ENCODE measurements around the gene POLG.
"Not testable (repeated sequence)": the region's sequence is repeated elsewhere in the genome, so short reads cannot be mapped to it uniquely, and the experiment has no call there.

POLG gene

GRCh38 chr15:89323825-89324224 lies 10.8 kb downstream of the POLG start:
- DNase-seq = no peak

DNA sequence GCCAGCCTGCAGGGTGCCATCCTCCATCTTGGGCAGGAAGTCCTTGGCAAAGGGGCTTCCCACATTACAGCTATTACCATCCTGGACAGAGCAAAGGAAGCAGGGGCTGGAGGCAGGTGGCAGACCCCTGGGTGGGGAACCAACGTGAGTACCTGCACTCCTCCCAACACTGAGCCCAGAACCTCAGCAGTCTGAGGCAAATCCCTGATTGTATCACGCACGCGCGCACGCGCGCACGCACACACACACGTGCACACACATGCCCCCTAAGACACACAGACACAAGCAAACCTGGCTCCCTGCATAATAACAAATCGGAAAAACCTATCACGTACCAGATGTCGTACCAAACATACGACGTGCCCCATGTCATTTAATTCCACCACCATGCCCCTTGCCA lies 11.8 kb downstream of the POLG start:
- no peak for DNase-seq

DNA sequence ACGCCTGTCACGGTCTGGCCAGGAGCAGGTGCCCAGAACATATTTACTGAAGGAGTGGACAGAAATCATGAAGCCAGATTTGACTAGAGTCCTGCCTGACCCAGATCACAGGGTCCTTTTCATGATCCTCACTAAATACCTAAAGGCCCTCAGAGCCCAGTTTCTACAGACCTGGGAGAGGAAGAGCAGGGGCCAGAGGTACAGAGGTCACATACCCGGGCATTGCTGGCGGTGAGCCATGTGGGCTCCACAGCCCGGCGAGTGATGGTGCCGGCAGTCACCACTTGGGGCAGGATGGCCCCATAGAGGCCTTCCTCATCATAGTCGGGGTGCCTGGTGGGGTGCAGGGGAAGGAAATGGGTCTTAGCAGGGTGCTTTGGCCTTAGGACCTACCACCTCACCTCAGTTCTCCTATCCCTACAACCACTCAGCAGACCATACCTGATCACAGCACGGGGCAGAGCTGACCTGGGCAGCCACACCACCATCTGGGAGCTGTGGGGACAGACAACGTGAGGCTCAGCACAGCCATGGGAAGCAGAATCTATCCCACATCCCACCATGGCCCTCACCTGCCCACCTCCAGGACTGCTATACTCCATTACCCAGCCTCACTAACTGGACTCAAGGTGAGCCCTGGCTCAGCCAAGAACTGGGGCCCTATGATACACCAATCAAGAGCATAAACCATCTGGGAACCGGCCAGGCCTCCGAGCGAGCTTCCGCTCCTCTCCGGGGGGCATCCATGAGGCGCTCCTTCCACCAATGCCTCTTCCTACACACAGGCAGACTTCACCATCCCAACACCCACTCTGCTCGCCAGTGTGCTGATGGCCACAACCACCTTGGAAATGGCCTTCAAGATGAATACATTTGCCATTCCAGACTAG lies 12.9 kb downstream of the POLG start:
- no peak for DNase-seq

- DNase-seq = no peak
These were observed 14.4 kb downstream of the POLG start for GRCh38 chr15:89320200-89320599.

GRCh38 chr15:89319678-89320077 lies 14.9 kb downstream of the POLG start:
- DNase-seq = no peak

DNA sequence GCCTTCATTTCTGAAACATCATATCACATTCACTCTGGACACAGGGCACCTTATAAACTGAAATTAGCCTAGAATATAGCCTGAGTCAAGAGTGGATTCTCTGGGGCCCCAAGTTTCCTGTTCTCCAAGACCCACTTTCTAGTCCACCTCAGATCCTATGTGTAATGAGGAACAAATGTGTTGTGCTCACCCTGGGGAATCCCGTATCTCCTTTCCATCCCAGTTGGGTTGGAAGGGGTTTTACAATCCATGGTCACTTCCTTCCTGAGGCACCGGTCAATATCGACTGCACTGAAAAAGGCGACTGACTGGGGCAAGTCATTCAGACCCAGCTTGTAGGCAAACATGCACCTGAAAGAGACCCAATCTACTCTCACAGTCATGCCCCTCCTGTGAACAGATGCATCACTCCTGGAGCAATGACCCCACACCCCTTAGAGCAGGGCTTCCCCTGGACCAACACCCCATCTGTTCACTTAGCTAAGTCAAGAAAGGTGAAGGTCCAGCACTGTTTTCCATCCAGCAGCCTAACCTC lies 17.4 kb downstream of the POLG start:
- DNase-seq = no peak

DNA sequence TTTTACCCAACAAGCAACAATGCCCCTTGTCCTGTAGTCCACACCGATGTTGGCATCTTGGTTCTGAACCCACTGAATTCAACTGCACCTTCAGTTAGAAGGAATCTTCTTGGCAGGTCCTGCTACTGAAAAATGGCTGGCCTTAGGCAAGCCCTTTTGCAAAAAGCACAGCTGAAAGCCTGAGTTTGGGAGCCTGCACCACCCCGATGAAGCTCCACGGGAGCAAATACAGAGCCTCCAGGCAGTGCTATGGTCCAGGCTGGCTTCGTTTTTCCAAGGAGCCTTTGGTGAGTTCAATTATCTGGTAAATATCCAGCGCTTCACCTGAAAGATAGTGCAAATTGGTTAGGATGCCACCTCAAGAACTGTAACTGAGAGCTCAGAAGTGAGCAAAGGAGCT lies 18.1 kb downstream of the POLG start:
- DNase-seq = no peak

- DNase-seq = no peak
These were observed 19.2 kb downstream of the POLG start for GRCh38 chr15:89315375-89315929.

DNA sequence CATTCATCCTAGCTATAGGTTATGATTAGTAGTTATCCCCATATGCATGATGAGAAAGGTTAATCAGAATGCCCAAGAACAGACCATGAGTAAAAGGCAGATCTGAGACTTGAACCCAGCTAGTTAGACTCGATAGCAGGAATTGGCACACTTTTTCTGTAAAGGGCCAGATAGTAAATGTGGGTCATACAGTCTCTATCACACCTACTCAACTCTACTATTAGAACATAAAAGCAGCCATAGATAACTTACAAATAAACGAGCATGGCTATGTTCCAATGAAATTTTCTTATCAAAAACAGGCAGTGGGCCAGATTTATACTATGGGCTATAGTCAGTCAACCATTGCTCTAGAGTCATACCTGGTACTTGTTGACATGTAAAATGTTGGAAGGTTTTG lies 24.6 kb downstream of the POLG start:
- no peak for DNase-seq

- DNase-seq = no peak
These were observed 26.4 kb downstream of the POLG start for GRCh38 chr15:89308236-89308635.

DNA sequence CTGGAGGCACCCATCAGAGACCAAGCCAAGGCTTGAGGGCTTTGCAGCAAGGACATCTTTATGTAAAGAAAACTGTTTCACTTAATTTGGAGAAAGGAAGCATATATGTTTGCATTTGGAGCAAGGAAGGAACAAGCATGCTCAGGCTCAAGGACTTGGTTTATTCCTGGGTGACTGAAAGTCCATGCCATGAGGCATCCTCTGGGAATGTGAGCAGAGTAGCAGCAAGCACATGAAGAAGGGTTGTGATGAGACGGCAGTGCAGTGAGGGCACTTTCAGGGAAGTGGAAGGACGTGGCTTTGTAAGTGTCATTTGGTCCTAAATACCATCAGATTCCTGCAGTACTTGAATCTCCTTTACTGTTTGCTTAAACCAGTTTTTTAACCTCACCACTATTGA lies 26.8 kb downstream of the POLG start:
- DNase-seq = no peak

GRCh38 chr15:89307046-89307587 lies 27.5 kb downstream of the POLG start:
- DNase-seq = no peak

DNA sequence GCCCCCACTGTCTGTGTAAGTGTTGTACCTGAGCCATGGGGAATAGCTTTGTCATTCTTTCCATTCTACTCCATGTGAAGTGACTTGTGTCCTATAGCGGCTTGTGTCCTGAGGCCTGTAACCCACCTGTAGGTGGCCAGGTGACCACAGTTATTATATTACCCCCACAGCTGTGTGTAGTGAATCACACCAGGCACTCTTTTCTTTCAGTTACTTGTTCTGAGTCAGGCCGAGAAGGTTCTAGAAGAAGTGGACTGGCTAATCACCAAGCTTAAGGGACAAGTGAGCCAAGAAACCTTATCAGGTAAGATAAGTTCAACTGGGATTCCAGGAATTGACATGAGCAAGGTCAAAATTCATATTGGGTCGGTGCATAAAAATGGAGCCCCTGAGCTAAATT lies 29.2 kb downstream of the POLG start:
- no peak for DNase-seq

DNA sequence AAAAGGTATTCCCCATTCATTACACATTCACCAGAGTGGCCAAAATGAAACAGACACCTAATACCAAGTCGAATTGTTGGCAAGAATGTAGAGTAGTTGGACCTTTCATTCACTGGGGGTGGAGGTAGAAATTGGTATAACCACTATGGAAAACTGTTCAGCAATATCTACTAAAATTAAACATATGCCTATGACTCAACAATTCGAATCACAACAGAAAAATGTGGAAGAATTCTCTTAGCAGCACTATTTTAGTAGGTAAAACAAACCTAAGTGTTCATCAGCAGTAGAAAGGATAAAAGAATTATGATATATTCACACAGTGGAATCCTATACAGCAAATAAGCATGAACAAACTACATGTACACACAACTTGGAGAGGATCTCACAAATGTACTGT lies 30.6 kb downstream of the POLG start:
- DNase-seq = no peak

GRCh38 chr15:89301304-89302089 lies 33.1 kb downstream of the POLG start:
- DNase-seq = no peak

GRCh38 chr15:89299896-89300295 lies 34.7 kb downstream of the POLG start:
- DNase-seq = no peak

- DNase-seq = no peak
These were observed 41.6 kb downstream of the POLG start for GRCh38 chr15:89293012-89293411.

- DNase-seq = no peak
These were observed 42.6 kb downstream of the POLG start for GRCh38 chr15:89291934-89292438.

GRCh38 chr15:89283201-89283600 lies 51.4 kb downstream of the POLG start:
- DNase-seq = no peak

- DNase-seq = no peak
These were observed 52.0 kb downstream of the POLG start for GRCh38 chr15:89282631-89283030.

GRCh38 chr15:89278307-89278706 lies 56.3 kb downstream of the POLG start:
- DNase-seq = no peak

GRCh38 chr15:89277281-89277680 lies 57.3 kb downstream of the POLG start:
- DNase-seq = not testable (repeated sequence)
